Mesothelial cell of epicardium (in vitro differentiated cells): Measurements from ENCODE around the gene CASKIN2. TPM values are rescaled to one million over a fixed set of nuclear protein-coding genes. Genes with fewer than 3 reads are reported as not detected.
"Not testable (repeated sequence)": the region's sequence is repeated elsewhere in the genome, so short reads cannot be mapped to it uniquely, and the experiment has no call there.

Source experiments
- DNase-seq, 2 experiments: peaks; one replicate each; pipeline ENCODE4 v3.0.0; 2021; ENCODE audit warnings: low spot score in 2 of 2; ENCODE audit not compliant: unreplicated experiment in 2 of 2
- H3K27ac Mint-ChIP-seq: 2 replicates; pipeline ENCODE4 v1.8.0; 2021; ENCODE audit warnings: mixed read lengths
- H3K27me3 Mint-ChIP-seq: 2 replicates; pipeline ENCODE4 v1.8.0; 2021; ENCODE audit warnings: low read depth, mixed read lengths
- H3K36me3 Mint-ChIP-seq: 2 replicates; pipeline ENCODE4 v1.8.0; 2021; ENCODE audit warnings: mixed read lengths
- H3K4me1 Mint-ChIP-seq: 2 replicates; pipeline ENCODE4 v1.8.0; 2021; ENCODE audit warnings: mixed read lengths
- H3K4me3 Mint-ChIP-seq: 2 replicates; pipeline ENCODE4 v1.8.0; 2021; ENCODE audit warnings: mild to moderate bottlenecking, moderate library complexity, mixed read lengths
- H3K9me3 Mint-ChIP-seq: 2 replicates; pipeline ENCODE4 v1.8.0; 2021; ENCODE audit warnings: mixed read lengths
- total RNA-seq: library from RNA; stranded (reverse); gene quantifications from 3 replicates; pipeline ENCODE4 v1.2.1, GENCODE V29; 2021
- TF ChIP-seq, protein P1 (sequence below): fragments of 200-600 bp; sonication (generic); IDR thresholded peaks from one replicate; pipeline ENCODE4 v1.5.0; 2021; ENCODE audit warnings: antibody characterized with exemption; ENCODE audit not compliant: unreplicated experiment

CASKIN2 gene
- total RNA-seq, 1 donor from 2014 or later = 37.4 TPM

DNA sequence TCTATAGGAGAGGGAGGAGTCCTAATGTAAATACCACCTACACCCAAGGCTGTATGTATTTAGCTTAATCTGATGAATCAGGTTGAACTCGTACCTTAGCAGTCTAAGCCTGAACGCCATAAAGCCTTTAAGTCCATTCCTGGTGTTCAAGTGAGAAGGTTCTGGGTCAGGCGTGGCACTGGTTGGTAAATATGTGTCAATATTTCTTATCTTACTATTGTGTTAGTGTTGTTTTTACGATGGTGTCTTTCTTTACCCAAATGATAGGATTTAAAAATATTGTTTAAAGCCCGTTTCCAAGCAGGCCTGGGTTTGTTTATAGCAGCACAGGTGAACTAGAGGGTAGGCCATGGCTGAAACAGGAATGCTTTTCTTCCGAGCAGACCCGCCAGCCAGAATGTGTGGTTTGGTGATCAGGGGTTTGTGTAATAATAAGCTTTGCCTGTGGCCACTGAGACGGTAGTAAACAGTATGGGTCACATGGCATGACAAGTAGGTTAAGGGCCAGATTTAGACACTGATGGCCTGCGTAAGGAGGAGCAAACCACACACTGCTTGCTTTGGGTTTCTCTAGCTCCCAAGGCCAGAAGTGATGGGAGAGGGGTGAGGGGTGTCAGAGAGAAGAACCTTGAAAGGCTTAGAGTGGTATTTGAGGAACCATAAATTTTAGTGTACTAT lies 55.6 kb downstream of the CASKIN2 start:
- Mint-ChIP-seq H3K4me3 (no peak overlapping the region), H3K9me3 (no peaks in the 10 kb centered on the region), H3K27me3 (no peaks in the 10 kb centered on the region), H3K36me3 (no peaks in the 10 kb centered on the region), H3K27ac (peak overlapping the region; percentile 48), H3K4me1 (peaks cover 28% of the 10 kb centered on the region)
- TF ChIP-seq, protein P1, sequence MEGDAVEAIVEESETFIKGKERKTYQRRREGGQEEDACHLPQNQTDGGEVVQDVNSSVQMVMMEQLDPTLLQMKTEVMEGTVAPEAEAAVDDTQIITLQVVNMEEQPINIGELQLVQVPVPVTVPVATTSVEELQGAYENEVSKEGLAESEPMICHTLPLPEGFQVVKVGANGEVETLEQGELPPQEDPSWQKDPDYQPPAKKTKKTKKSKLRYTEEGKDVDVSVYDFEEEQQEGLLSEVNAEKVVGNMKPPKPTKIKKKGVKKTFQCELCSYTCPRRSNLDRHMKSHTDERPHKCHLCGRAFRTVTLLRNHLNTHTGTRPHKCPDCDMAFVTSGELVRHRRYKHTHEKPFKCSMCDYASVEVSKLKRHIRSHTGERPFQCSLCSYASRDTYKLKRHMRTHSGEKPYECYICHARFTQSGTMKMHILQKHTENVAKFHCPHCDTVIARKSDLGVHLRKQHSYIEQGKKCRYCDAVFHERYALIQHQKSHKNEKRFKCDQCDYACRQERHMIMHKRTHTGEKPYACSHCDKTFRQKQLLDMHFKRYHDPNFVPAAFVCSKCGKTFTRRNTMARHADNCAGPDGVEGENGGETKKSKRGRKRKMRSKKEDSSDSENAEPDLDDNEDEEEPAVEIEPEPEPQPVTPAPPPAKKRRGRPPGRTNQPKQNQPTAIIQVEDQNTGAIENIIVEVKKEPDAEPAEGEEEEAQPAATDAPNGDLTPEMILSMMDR = no peak
- DNase-seq = no peak

DNA sequence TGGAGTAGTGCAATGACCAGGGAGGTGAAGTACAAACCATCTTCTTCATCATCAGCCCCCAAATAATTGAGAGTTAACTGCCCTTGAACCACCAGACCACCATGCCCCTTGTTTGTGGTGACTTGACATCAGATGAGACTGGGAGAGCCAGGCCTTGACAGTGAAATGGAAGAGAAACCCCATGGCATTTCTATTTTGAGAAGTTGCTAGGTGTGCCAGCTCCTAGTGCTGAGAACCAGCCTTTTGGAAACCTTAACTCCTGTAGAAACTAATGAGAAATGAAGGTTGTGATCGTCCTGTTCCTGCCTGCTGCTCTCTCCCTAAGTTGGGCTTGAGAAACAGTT lies 56.1 kb downstream of the CASKIN2 start:
- TF ChIP-seq, protein P1 = no peak
- peaks cover 30% of the 10 kb centered on the region for H3K4me1 Mint-ChIP-seq
- no peak overlapping the region for H3K27ac Mint-ChIP-seq

DNA sequence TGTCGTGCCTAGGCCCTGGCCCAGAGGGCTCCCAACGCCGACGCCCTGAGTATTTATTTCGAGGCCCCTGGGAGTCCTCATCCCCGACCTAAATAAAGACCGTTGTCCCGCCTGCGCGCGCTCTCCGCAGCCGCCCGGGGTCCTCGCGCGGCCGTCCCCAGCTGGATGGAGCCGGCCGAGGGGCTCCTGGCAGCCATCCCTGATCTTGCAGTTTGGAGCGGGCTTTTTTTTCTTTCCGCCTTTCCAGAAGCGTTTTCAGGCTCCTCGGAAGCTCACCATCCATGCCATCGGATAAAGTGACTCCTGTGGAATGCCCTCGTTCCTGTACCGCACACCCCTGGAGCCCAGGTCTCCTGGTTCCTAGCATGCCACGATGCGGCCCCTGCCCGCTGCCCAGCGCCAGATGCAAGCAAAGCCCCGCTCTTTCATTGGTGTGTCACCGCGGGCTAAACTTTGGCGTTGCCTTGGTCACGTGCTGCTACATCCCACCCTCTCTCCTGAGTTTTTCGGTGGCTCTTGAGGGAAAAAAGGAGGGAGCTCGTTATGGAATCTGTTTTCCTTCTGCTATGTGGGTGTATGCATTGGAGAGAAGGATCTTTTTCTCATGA lies 58.2 kb downstream of the CASKIN2 start:
- DNase-seq = peak; percentile 38 to 71
- Mint-ChIP-seq H3K9me3 (no peaks in the 10 kb centered on the region), H3K27ac (peak overlapping the region; percentile 97), H3K36me3 (no peaks in the 10 kb centered on the region), H3K4me3 (peak overlapping the region; percentile 82), H3K27me3 (no peaks in the 10 kb centered on the region), H3K4me1 (peaks cover 35% of the 10 kb centered on the region)
- TF ChIP-seq, protein P1 = no peak

More for the DNA sequence above, 56.1 kb downstream of the CASKIN2 start:
- no peak for DNase-seq
- Mint-ChIP-seq H3K9me3 (no peaks in the 10 kb centered on the region), H3K27me3 (no peaks in the 10 kb centered on the region), H3K4me3 (no peak overlapping the region), H3K36me3 (no peaks in the 10 kb centered on the region)

DNA sequence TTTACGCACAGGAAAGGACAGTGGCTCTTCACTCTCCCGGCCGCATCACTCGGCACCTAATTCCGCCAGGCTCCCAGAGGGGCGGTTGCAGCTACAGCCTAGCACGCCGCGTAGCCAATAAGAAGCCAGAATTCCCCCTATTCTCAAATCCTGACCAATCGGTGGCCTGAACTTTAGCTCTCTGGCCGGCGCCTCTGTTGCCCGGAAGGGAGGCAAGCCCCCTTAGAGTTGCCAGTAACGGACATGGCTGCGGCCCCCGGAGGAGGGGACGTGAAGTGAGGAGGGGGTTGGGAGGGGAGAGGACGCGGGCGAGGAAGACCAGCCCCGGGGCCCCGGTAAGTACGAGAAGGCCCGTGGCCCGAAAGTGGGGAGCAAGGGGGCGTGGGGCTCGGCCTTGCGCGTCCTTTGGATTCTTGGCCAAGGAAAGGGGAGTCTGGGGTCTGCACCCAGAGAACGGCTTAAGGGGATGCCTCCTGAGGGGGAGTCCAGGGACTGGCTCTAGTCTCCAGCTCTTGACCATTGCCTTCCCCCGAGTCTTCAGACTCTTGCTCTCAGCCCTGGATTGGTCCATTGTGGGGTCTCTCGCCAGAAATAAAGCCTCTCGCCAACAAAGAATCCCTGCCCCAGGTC lies 58.8 kb downstream of the CASKIN2 start, which contains the start of gene TMEM94:
Gene TMEM94, plus strand, starts transcription at position 219 of the 630 bp plus-strand sequence. CDS start 15,271 bp downstream, outside the sequence.
- peak; percentile 88 to 91 for DNase-seq
- Mint-ChIP-seq H3K36me3 (no peaks in the 10 kb centered on the region), H3K27ac (peak within 1 kb of the TSS; percentile 97), H3K9me3 (no peaks in the 10 kb centered on the region), H3K27me3 (no peaks in the 10 kb centered on the region), H3K4me1 (peaks cover 35% of the 10 kb centered on the region), H3K4me3 (peak within 1 kb of the TSS; percentile 82)
- TF ChIP-seq, protein P1 = no peak

DNA sequence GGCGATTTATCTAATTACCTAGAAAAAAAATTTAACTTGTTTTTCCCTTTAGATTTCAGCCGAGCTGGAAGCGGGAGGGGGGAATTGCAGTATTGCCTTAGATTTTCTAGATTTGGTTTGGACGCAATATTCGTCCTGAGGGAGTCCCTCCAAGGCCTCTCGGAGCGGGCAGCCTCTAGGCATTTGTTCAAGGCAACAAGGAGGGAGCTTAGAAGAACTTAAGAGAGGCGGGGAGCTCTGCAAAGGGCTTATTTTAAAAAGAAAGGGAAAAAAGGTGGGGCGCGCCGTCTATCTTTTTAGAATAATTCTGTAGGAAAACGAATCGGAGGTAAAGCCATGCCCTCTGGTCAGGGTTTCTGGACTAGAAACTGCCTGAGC lies 59.3 kb downstream of the CASKIN2 start:
- DNase-seq = no peak
- H3K27ac Mint-ChIP-seq = peak overlapping the region; percentile 97
- H3K4me1 Mint-ChIP-seq = peaks cover 35% of the 10 kb centered on the region
- no peaks in the 10 kb centered on the region for H3K9me3 Mint-ChIP-seq
- no peaks in the 10 kb centered on the region for H3K36me3 Mint-ChIP-seq
- no peaks in the 10 kb centered on the region for H3K27me3 Mint-ChIP-seq
- TF ChIP-seq, protein P1 = no peak
- peak overlapping the region; percentile 82 for H3K4me3 Mint-ChIP-seq

DNA sequence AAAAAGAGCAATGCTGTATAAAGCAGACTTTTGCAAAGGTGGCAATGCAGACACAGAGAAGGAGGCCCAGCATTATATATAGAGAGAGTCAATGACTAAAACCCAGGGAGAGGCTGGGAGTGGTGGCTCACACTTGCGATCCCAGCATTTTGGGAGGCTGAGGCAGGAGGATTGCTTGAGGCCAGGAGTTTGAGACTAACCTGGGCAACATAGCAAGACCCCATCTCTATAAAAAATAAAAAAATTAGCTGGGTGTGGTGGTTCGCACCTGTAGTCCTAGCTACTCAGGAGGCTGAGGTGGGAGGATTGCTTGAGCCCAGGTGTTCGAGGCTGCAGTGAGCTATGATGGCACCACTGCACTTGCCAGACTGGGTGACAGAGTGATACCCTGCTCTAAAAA lies 60.7 kb downstream of the CASKIN2 start:
- H3K27me3 Mint-ChIP-seq, H3K9me3 Mint-ChIP-seq, H3K4me3 Mint-ChIP-seq, DNase-seq, H3K36me3 Mint-ChIP-seq: not testable (repeated sequence)
- Mint-ChIP-seq H3K4me1 (peaks cover 30% of the 10 kb centered on the region), H3K27ac (peak overlapping the region; percentile 9)
